HuH-7 (cell line): Measurements from ENCODE around the gene GRIK4.

Source experiments
- DNase-seq: peaks from one replicate; pipeline ENCODE4 v3.0.0; 2011; ENCODE audit warnings: low spot score

GRIK4 gene

GRCh38 chr11:120710354-120711131, 199.0 kb downstream of the GRIK4 start:
- peak; percentile 36 for DNase-seq

GRCh38 chr11:120712014-120712413, 200.5 kb downstream of the GRIK4 start:
- no peak for DNase-seq

DNA sequence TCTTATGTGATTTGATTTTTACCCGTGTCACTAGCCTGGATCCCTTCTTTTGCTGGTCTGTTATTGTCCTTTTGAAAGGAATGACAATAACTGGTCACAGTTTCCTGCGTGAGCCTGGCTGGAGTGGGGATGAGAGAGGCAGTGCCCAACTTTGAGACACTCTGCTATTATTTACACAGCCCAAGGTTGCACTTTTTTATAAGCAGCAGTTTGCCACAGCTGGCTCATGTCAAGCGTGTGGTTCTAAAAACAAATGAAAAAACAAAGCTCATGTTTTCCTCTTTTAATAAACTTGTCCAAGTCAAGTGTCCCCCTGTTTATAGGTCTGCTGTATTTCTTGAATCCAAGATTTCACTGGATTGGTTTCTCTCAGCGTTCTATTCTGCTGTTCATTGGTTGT, 201.3 kb downstream of the GRIK4 start:
- DNase-seq: no peak

DNA sequence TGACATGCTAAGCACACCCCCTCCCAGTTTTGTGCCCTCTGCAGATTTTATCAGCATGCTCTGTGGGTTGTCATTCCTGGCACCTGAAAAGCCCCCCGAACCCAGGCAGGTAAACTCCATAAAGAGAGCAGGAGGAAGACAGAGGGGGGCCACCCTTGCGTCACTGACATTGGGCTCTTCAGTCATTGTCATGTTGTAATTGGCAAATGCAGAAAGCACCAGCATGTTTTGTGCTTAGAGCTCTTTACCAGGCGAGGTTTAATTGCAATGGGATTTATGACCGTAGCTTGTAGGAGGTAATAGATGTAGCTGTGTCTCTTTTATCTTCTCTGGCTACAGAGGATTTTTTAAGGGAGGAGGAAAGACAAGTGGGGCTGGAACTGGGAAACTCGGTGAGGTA, 201.7 kb downstream of the GRIK4 start:
- no peak for DNase-seq

DNA sequence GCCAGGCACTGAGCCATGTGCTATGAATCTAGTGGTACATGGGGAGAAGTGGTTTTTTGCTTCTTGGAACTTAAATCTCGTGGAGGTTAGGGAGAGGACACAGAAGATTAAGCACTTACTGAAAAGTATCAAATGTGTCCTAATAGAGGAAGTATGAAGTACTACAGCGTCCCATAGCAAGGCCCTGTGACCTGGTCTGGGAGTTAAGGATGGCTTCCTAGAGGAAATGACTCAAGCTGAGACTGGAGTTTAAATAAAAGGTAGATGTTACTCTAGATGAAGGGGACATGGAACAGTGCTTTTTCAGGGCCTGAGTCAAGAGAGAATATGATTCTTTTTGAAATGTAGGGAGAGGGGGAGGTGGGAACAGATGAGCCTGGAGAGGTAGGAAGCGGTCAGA, 202.9 kb downstream of the GRIK4 start:
- no peak for DNase-seq

- DNase-seq: peak; percentile 36
Measured at GRCh38 chr11:120715239-120715638, 203.7 kb downstream of the GRIK4 start.

GRCh38 chr11:120717042-120717441, 205.5 kb downstream of the GRIK4 start:
- DNase-seq: no peak

DNA sequence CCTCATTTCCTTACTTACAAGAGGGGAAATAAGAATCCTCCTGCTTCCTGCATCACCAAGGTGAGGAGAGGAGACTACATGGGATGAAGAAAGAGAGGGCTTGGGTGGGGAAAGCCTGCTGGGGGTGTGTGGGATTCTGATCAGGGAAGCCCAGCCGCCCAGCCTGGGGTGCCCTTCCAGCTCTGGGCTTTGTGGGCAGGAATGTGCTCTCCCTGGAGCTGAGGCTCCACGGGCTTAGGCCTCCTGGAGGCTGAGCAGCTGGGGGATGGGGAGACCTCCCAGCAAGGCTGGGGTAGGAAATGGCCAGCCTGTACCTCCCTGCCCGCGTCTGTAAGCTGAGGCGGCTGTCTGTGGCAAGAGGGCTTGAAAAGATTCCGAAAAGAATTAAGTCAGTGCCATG, 206.1 kb downstream of the GRIK4 start:
- DNase-seq: no peak

GRCh38 chr11:120718171-120718570, 206.6 kb downstream of the GRIK4 start:
- DNase-seq: no peak

GRCh38 chr11:120719348-120719747, 207.8 kb downstream of the GRIK4 start:
- no peak for DNase-seq

GRCh38 chr11:120720760-120721159, 209.2 kb downstream of the GRIK4 start:
- no peak for DNase-seq

DNA sequence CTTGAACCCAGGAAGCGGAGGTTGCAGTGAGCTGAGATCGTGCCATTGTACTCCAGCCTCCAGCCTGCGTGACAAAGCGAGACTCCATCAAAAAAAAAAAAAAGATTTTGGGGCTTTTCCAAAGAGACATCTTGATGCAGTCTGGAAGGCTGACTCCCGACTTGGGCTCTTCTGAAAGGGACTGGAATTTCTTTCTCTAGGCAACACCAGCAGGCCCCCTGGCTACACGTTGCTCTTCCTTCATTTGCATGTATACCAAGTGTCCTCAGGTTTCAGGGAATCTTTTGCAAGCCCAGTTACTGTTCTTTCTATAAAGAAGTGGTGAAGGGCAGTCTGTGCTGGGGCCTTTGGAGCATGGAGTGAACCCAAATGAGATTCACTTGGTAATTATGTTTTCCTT, 211.0 kb downstream of the GRIK4 start:
- no peak for DNase-seq

DNA sequence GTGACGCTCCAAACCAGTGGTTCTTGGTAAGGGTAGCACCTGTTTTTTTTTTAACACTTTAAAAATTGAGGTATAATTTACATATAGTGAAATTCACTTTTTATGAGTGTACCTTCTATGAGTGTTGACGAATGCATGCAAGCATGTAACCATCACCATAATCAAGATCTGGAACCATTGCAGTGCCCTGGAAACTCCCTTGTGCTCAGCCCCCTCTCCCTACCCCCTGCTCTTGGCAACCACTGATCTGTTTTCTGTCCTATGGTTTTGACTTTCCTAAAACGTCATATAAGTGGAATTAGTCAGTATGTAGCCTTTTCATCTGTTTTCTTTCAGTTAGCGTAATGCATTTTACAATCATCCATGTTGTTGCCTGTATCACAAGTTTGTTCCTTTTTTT, 212.2 kb downstream of the GRIK4 start:
- DNase-seq: no peak

DNA sequence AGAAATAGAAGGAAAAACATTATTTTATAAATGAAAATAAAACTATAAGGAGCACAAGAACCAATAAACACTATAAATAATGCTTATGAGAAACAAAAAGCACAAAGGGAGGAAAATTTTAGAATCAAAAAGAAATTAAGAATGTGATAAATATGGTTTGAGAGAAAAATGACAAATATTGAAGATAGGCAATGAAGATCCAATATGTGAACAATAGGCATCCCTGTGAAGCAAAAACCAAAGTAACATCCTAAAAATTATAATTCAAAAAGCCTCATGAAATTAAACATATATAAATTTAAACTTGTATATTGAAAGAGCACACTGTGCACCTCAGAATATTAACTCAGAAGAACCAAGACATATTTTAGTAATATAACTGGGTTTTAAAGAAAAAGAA, 216.2 kb downstream of the GRIK4 start:
- no peak for DNase-seq

- no peak for DNase-seq
Measured at GRCh38 chr11:120735035-120735434, 223.5 kb downstream of the GRIK4 start.

- no peak for DNase-seq
Measured at GRCh38 chr11:120738516-120739046, 227.0 kb downstream of the GRIK4 start.

DNA sequence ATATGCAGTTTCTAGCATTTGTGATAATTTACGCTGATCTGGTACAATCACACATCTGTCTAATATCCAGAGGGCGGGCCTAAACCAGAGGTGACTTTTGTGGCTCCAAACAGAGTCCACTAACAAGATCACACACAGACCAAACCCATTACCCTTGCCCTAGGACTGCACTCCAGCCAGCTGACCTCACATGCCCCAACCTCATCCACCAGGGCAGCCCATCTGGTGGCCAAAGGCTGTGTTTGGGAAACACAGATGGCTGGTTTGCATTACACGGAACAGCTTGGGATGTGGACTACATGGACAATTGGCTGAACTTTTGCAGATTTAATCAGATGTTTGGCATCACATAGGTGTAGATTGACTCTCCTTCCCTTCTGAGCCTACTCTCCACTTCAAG, 228.2 kb downstream of the GRIK4 start:
- no peak for DNase-seq

DNA sequence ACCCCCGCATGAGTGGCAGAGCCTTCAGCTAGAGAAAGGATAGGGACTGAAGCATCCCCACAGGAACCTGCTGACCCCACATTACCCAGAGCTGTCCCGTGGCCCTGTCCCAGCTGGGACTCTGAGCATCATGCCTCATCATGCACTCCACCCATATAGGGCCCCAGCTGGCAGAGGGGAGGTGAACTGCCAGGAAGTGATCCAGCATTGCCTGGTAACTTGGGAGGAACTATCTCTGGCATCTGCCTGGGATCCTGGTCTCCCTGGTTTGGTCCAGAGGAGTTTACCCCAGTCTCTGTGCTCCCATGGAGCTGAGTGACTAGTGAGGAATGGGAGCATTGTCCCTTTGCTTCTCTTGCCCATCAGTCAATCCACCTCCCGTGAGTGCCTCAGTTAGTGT, 228.8 kb downstream of the GRIK4 start:
- no peak for DNase-seq

- DNase-seq: no peak
Measured at GRCh38 chr11:120744016-120744994, 232.8 kb downstream of the GRIK4 start.

- DNase-seq: no peak
Measured at GRCh38 chr11:120746376-120746775, 234.8 kb downstream of the GRIK4 start.

GRCh38 chr11:120746836-120747609, 235.5 kb downstream of the GRIK4 start:
- no peak for DNase-seq
